GM23338 (cell line): Measurements from ENCODE around the gene APOL1. TPM values are rescaled to one million over a fixed set of nuclear protein-coding genes. Genes with fewer than 3 reads are reported as not detected.
"Not testable (repeated sequence)": the region's sequence is repeated elsewhere in the genome, so short reads cannot be mapped to it uniquely, and the experiment has no call there.

Experiments used
- ATAC-seq: fragments of 200-7000 bp; cut with Tn5 transposase; 3 replicates; pipeline ENCODE4 v1.9.1; 2020
- DNase-seq: peaks from one replicate; pipeline ENCODE4 v3.0.0-alpha.2; 2015; ENCODE audit warnings: low spot score
- H2AFZ ChIP-seq: fragments of 200-600 bp; sonication (generic); 2 replicates; pipeline ENCODE4 v1.8.0; 2016; ENCODE audit warnings: antibody characterized with exemption, mild to moderate bottlenecking, moderate library complexity
- H3F3A ChIP-seq: fragments of 200-600 bp; sonication (generic); replicated peaks from 2 replicates; pipeline ENCODE4 v1.8.0; 2017; ENCODE audit warnings: antibody characterized with exemption, mixed run types, low read depth
- H3K27ac ChIP-seq: fragments of 200-600 bp; sonication (generic); 2 replicates; pipeline ENCODE4 v1.6.1; 2016; ENCODE audit warnings: low read depth
- H3K27me3 ChIP-seq: fragments of 200-600 bp; sonication (generic); 2 replicates; pipeline ENCODE4 v1.8.0; 2016; ENCODE audit warnings: mild to moderate bottlenecking, mixed run types, moderate library complexity; ENCODE audit not compliant: insufficient read depth
- H3K36me3 ChIP-seq: fragments of 200-600 bp; sonication (generic); 2 replicates; pipeline ENCODE4 v1.8.0; 2016; ENCODE audit warnings: mild to moderate bottlenecking; ENCODE audit not compliant: insufficient read depth
- H3K4me1 ChIP-seq: fragments of 200-600 bp; sonication (generic); 2 replicates; pipeline ENCODE4 v1.8.0; 2016; ENCODE audit warnings: mild to moderate bottlenecking, moderate library complexity; ENCODE audit not compliant: insufficient read depth
- H3K4me2 ChIP-seq: fragments of 200-600 bp; sonication (generic); 2 replicates; pipeline ENCODE4 v1.7.1; 2017; ENCODE audit warnings: mixed run types
- H3K4me3 ChIP-seq: fragments of 200-600 bp; sonication (generic); 2 replicates; pipeline ENCODE4 v1.6.1; 2016; ENCODE audit warnings: mixed run types
- H3K79me2 ChIP-seq: fragments of 200-600 bp; sonication (generic); replicated peaks from 2 replicates; pipeline ENCODE4 v1.8.0; 2017; ENCODE audit warnings: mild to moderate bottlenecking; ENCODE audit not compliant: insufficient read depth
- H3K9me2 ChIP-seq: fragments of 200-600 bp; sonication (generic); 2 replicates; pipeline ENCODE4 v1.8.0; 2017; ENCODE audit not compliant: insufficient read depth
- H4K20me1 ChIP-seq: fragments of 200-600 bp; sonication (generic); replicated peaks from 2 replicates; pipeline ENCODE4 v1.8.0; 2017; ENCODE audit warnings: mild to moderate bottlenecking; ENCODE audit not compliant: insufficient read depth
- H3K27ac Mint-ChIP-seq: 2 replicates; pipeline ENCODE4 v1.8.0; 2020; ENCODE audit warnings: inconsistent platforms, mild to moderate bottlenecking, moderate library complexity, mixed read lengths
- H3K27me3 Mint-ChIP-seq: 3 replicates; pipeline ENCODE4 v1.8.0; 2022; ENCODE audit warnings: low read depth, mild to moderate bottlenecking, moderate library complexity, mixed read lengths, inconsistent platforms; ENCODE audit not compliant: insufficient read depth, poor library complexity
- H3K36me3 Mint-ChIP-seq: 3 replicates; pipeline ENCODE4 v1.8.0; 2021; ENCODE audit warnings: low read depth, mild to moderate bottlenecking, inconsistent platforms, moderate library complexity, mixed read lengths
- H3K4me1 Mint-ChIP-seq: 3 replicates; pipeline ENCODE4 v1.8.0; 2020; ENCODE audit warnings: mild to moderate bottlenecking, inconsistent platforms, mixed read lengths
- H3K4me3 Mint-ChIP-seq: 3 replicates; pipeline ENCODE4 v1.8.0; 2021; ENCODE audit warnings: moderate library complexity, mild to moderate bottlenecking, inconsistent platforms, mixed read lengths
- H3K9me3 Mint-ChIP-seq: 3 replicates; pipeline ENCODE4 v1.8.0; 2020; ENCODE audit warnings: moderate library complexity, mild to moderate bottlenecking, inconsistent platforms, mixed read lengths
- CREB1 ChIP-seq: fragments of 250-450 bp; sonication (Bioruptor Pico); IDR thresholded peaks from 2 replicates; pipeline ENCODE4 v1.5.0; 2020; ENCODE audit warnings: low read depth, mild to moderate bottlenecking, moderate library complexity
- EZH2 ChIP-seq: fragments of 200-600 bp; sonication (generic); IDR thresholded peaks from one replicate; pipeline ENCODE4 v1.8.0; 2017; ENCODE audit warnings: antibody characterized with exemption, mild to moderate bottlenecking, low read depth; ENCODE audit not compliant: unreplicated experiment
- NANOG ChIP-seq: IDR thresholded peaks from 2 replicates; pipeline ENCODE4 v1.6.1; 2016; ENCODE audit warnings: antibody characterized with exemption, borderline replicate concordance
- ZNF462 ChIP-seq: fragments of 250-450 bp; sonication (Bioruptor Pico); IDR thresholded peaks from 2 replicates; pipeline ENCODE4 v1.5.0; 2020; ENCODE audit warnings: mild to moderate bottlenecking, moderate library complexity
- polyA plus RNA-seq: library from polyadenylated mRNA; unstranded; fragments of >200 nt; fragmentation: Nextera tagmentation; extraction: Ambion mirVana; gene quantifications from 2 replicates; pipeline ENCODE4 v1.2.1, GENCODE V29; 2016
- total RNA-seq: library from RNA; depleted of rRNA; stranded (reverse); fragments of >200 nt; shearing (Covaris generic); gene quantifications from 2 replicates; pipeline ENCODE4 v1.2.3, GENCODE V29; 2014

Gene APOL1
- total and polyA plus RNA-seq, 2 experiments from 2014 or later: 0.11 TPM; not detected in 1

DNA sequence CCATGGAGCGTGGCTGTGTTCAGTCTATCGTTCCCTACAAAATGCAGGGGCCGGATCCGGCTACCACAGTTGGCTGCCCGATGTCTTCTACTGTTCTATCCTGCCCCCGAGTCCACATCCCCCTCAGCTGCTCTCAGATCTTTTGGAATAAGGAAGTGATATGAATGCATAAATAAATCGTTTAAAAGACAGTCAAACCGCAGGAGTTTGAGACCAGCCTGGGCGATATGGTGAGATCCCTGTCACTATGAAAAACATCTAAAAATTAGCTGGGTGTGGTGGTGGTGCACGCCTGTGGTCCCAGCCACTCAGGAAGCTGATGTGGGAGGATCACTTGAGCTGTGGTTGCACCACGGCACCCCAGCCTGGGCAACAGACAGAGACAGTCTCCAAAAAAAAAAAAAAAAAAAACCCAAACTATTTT is 37.0 kb downstream of the APOL1 start:
- not testable (repeated sequence) for H3K4me1 Mint-ChIP-seq, H3K4me1 ChIP-seq, H3F3A ChIP-seq, H3K4me3 Mint-ChIP-seq, DNase-seq, H3K4me3 ChIP-seq, H3K4me2 ChIP-seq, H3K9me2 ChIP-seq, H3K27me3 ChIP-seq, ATAC-seq, H3K27ac ChIP-seq, H2AFZ ChIP-seq, H3K79me2 ChIP-seq, H3K27ac Mint-ChIP-seq, H4K20me1 ChIP-seq
- H3K36me3 Mint-ChIP-seq: peaks cover 94% of the 10 kb centered on the region
- peaks cover 27% of the 10 kb centered on the region for H3K9me3 Mint-ChIP-seq
- H3K27me3 Mint-ChIP-seq: peaks cover 14% of the 10 kb centered on the region
- peaks cover 61% of the 10 kb centered on the region for H3K36me3 ChIP-seq

GRCh38 chr22:36290391-36291075 is 37.6 kb downstream of the APOL1 start:
- not testable (repeated sequence) for H3K27ac Mint-ChIP-seq, H3K9me2 ChIP-seq, H3K4me1 Mint-ChIP-seq, H3K27me3 ChIP-seq, H3K4me3 ChIP-seq, H4K20me1 ChIP-seq, ATAC-seq, H2AFZ ChIP-seq, H3K4me3 Mint-ChIP-seq, H3K27ac ChIP-seq, DNase-seq, H3K4me1 ChIP-seq, H3K4me2 ChIP-seq, H3F3A ChIP-seq, H3K79me2 ChIP-seq
- Mint-ChIP-seq H3K9me3 (peaks cover 27% of the 10 kb centered on the region), H3K27me3 (peaks cover 14% of the 10 kb centered on the region), H3K36me3 (peaks cover 97% of the 10 kb centered on the region)
- peaks cover 66% of the 10 kb centered on the region for H3K36me3 ChIP-seq

DNA sequence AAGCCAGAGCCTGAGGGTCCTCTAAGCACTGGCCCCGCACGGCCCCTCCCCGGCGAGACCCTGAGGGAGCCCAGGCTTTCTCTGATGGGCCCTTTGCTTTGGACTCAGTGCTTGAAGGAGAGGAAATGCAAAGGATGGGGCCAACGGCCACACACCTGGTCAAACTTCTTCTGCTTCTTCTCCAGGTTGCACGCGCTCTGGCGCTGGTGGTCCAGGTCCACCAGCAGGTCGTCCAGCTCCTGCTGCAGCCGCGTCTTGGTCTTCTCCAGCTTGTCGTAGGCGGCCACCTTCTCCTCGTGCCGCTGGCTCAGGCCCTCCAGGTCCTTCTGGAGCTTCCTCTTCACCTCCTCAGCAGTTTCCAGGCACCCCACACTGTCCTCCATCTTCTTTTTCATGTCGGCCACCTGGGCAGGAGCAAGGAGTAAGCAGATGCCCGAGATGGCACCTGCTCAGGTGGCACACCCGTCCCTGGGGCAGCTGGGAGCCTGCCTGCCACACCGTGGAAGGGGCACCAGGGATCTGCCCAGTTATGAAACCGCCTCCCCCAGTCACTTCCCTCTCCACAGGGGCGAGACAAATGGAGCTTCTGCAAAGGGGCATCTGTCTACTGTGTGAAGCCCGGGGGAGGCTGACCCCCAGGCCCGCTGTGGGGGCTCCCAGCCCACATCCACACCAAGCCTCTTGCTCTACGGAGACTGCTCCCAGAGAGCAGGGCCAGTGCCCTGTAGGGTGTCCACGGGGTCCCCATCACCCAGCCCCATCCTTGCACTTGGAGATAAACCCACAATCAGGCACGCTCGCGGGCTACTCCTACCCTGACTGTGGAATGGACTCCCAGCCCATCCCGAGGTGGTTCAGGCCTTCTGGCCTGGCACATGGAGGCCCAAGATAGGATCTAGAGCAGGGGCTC is 39.2 kb downstream of the APOL1 start:
- ATAC-seq: no peak
- TF ChIP-seq EZH2 (no peak), ZNF462 (CRISPR knock-in tag) (no peak), CREB1 (CRISPR knock-in tag) (no peak), NANOG (no peak)

More for the DNA sequence above, 39.2 kb downstream of the APOL1 start:
- Histone ChIP-seq H2AFZ (no peak overlapping the region), H3K79me2 (no peaks in the 10 kb centered on the region), H3K4me1 (no peaks in the 10 kb centered on the region), H3F3A (peaks cover 3% of the 10 kb centered on the region; the same call in 1 of the 2 replicates), H3K36me3 (peaks cover 70% of the 10 kb centered on the region), H3K27me3 (no peaks in the 10 kb centered on the region), H4K20me1 (peaks cover 8% of the 10 kb centered on the region), H3K4me2 (no peak overlapping the region), H3K4me3 (no peak overlapping the region), H3K9me2 (0 out of 2 replicates have a peak, but pooled peaks cover 4% of the 10 kb centered on the region), H3K27ac (no peak overlapping the region)
- Mint-ChIP-seq H3K27ac (no peak overlapping the region), H3K4me1 (peaks cover 1% of the 10 kb centered on the region; the same call in 2 of the 3 replicates), H3K36me3 (peaks cover 97% of the 10 kb centered on the region), H3K4me3 (no peak overlapping the region), H3K9me3 (peaks cover 26% of the 10 kb centered on the region), H3K27me3 (peaks cover 10% of the 10 kb centered on the region)
- DNase-seq: no peak
